ENCODE measurements around the gene IQCE.

Gene IQCE

GRCh38 chr7:2628891-2629290 lies 70.1 kb downstream of the IQCE start:
- no peak for DNase-seq (ENCODE audit: low spot score)
- no peak overlapping the region for H3K27ac ChIP-seq
- CTCF ChIA-PET = no interaction called here
- TF ChIP-seq CTCF (conservative IDR thresholded peaks at IDR 0.05; ENCODE audit: low read depth) = no peak
- POLR2A ChIA-PET (ENCODE audit: low non-redundant PET) = no interaction called here

- no peak for TF ChIP-seq CTCF (conservative IDR thresholded peaks at IDR 0.05; ENCODE audit: low read depth)
Observed at GRCh38 chr7:2629746-2630681, 71.2 kb downstream of the IQCE start.

GRCh38 chr7:2631946-2632732 lies 73.4 kb downstream of the IQCE start, which contains the start of gene TTYH3:
Gene TTYH3, plus strand, starts transcription at chr7:2631986. Its CDS starts 170 bp downstream, at chr7:2632156.
- H3K27ac ChIP-seq = peak within 1 kb of the TSS; percentile 98
- no peak for DNase-seq (ENCODE audit: low spot score)
- no peak for TF ChIP-seq CTCF (conservative IDR thresholded peaks at IDR 0.05; ENCODE audit: low read depth)
- POLR2A ChIA-PET (ENCODE audit: low non-redundant PET) = interaction anchor here (0.6 to 1.0 kb wide), 2 partner anchors 17 to 211 kb away, joined by 3 to 7 read pairs; no protein-coding TSS in a partner anchor
- CTCF ChIA-PET = interaction anchor here (0.6 to 0.9 kb wide), 2 partner anchors 163 to 211 kb away, joined by 3 to 6 read pairs; no protein-coding TSS in a partner anchor

More at GRCh38 chr7:2629746-2630681, 71.2 kb downstream of the IQCE start:
- no peak for DNase-seq (ENCODE audit: low spot score)
- POLR2A ChIA-PET (ENCODE audit: low non-redundant PET) = no interaction called here
- H3K27ac ChIP-seq = peak overlapping the region; percentile 98
- CTCF ChIA-PET = interaction anchor here (0.6 to 0.7 kb wide), 2 partner anchors 13 to 816 kb away, joined by 3 to 4 read pairs; no protein-coding TSS in a partner anchor

GRCh38 chr7:2632733-2633537 lies 74.2 kb downstream of the IQCE start:
- DNase-seq (ENCODE audit: low spot score) = peak; percentile 58
- no peak for TF ChIP-seq CTCF (conservative IDR thresholded peaks at IDR 0.05; ENCODE audit: low read depth)
- ChIA-PET POLR2A (ENCODE audit: low non-redundant PET) (no interaction called here), CTCF (no interaction called here)
- peak overlapping the region; percentile 98 for H3K27ac ChIP-seq

GRCh38 chr7:2633538-2634266 lies 74.9 kb downstream of the IQCE start:
- POLR2A ChIA-PET (ENCODE audit: low non-redundant PET) = interaction anchor here (0.7 kb wide), 1 partner anchor 61 kb away, joined by 3 read pairs; no protein-coding TSS in a partner anchor
- DNase-seq (ENCODE audit: low spot score) = peak; percentile 70
- TF ChIP-seq CTCF (conservative IDR thresholded peaks at IDR 0.05; ENCODE audit: low read depth) = no peak
- H3K27ac ChIP-seq = peak overlapping the region; percentile 98
- CTCF ChIA-PET = no interaction called here
